Coronary artery (tissue), 2 donors: ENCODE results near the gene FOXO3.
A peak's percentile ranks its signal among the peaks of the same experiment; 100 is the strongest.

Source experiments
- DNase-seq: peaks from one replicate; pipeline ENCODE4 v3.0.0-alpha.2; 2017; ENCODE audit warnings: low spot score
- H3K27ac ChIP-seq, 2 donors: fragments of 200-600 bp; sonication (generic); one replicate each; pipeline ENCODE4 v1.5.1; 2016 to 2019
- H3K4me3 ChIP-seq: fragments of 200-600 bp; sonication (generic); 2 replicates; pipeline ENCODE4 v1.5.1; 2016; ENCODE audit warnings: mild to moderate bottlenecking, moderate library complexity
- CTCF ChIP-seq: fragments of 200-600 bp; sonication (generic); IDR thresholded peaks from one replicate; pipeline ENCODE4 v1.5.1; 2019; ENCODE audit warnings: antibody characterized with exemption

The FOXO3 gene

GRCh38 chr6:108650781-108651180 lies 90.1 kb downstream of the FOXO3 start:
- no peak for TF ChIP-seq CTCF
- Histone ChIP-seq H3K4me3 (no peak overlapping the region), H3K27ac (peak overlapping the region; percentile 76 to 92)
- DNase-seq = no peak

- peak overlapping the region; percentile 76 to 92 for H3K27ac ChIP-seq
- peak overlapping the region; percentile 5 for H3K4me3 ChIP-seq
- TF ChIP-seq CTCF = no peak
- DNase-seq = peak; percentile 91
Measured at GRCh38 chr6:108651340-108652227, 90.9 kb downstream of the FOXO3 start.

- Histone ChIP-seq H3K27ac (peak overlapping the region; percentile 76 to 92), H3K4me3 (no peak overlapping the region)
- TF ChIP-seq CTCF = no peak
- no peak for DNase-seq
Measured at GRCh38 chr6:108652375-108652774, 91.7 kb downstream of the FOXO3 start.

GRCh38 chr6:108653949-108654348 lies 93.2 kb downstream of the FOXO3 start:
- Histone ChIP-seq H3K4me3 (no peak overlapping the region), H3K27ac (peak overlapping the region; percentile 76 to 92)
- no peak for TF ChIP-seq CTCF
- peak; percentile 90 for DNase-seq

- TF ChIP-seq CTCF = no peak
- peak overlapping the region; percentile 76 to 92 for H3K27ac ChIP-seq
- peak overlapping the region; percentile 38 for H3K4me3 ChIP-seq
- no peak for DNase-seq
Measured at GRCh38 chr6:108654465-108655106, 93.9 kb downstream of the FOXO3 start.

GRCh38 chr6:108655806-108656651 lies 95.3 kb downstream of the FOXO3 start:
- H3K4me3 ChIP-seq = peak overlapping the region; percentile 38

More at GRCh38 chr6:108655806-108656651, 95.3 kb downstream of the FOXO3 start:
- DNase-seq = no peak
- TF ChIP-seq CTCF = no peak
- H3K27ac ChIP-seq = peak overlapping the region; percentile 76 to 92
